H9 (cell line): ENCODE results near the gene CRAMP1. TPM values are rescaled to one million over a fixed set of nuclear protein-coding genes. Genes with fewer than 3 reads are reported as not detected.

ENCODE experiments used
- DNase-seq: peaks from one replicate; pipeline ENCODE4 v3.0.0-alpha.2; 2017
- H2AFZ ChIP-seq: one replicate; pipeline ENCODE4 v1.6.1; 2013; ENCODE audit warnings: mild to moderate bottlenecking, low read length, control low read depth, moderate library complexity
- H2AK5ac ChIP-seq: 2 replicates; pipeline ENCODE4 v1.6.1; 2013; ENCODE audit warnings: low read length, control low read depth, mixed read lengths; ENCODE audit not compliant: insufficient read length
- H2BK120ac ChIP-seq: one replicate; pipeline ENCODE4 v1.6.1; 2013; ENCODE audit warnings: low read depth, mild to moderate bottlenecking, low read length, control low read depth, inconsistent platforms; ENCODE audit not compliant: poor library complexity, severe bottlenecking
- H2BK12ac ChIP-seq: 2 replicates; pipeline ENCODE4 v1.6.1; 2013; ENCODE audit warnings: low read length, control low read depth, mixed read lengths, low read depth; ENCODE audit not compliant: insufficient read length
- H2BK15ac ChIP-seq: 2 replicates; pipeline ENCODE4 v1.6.1; 2013; ENCODE audit warnings: low read depth, low read length, control low read depth
- H2BK20ac ChIP-seq: one replicate; pipeline ENCODE4 v1.6.1; 2013; ENCODE audit warnings: low read depth, mild to moderate bottlenecking, low read length, control low read depth, inconsistent platforms; ENCODE audit not compliant: poor library complexity, severe bottlenecking
- H2BK5ac ChIP-seq: 2 replicates; pipeline ENCODE4 v1.6.1; 2013; ENCODE audit warnings: low read length, control low read depth, mixed read lengths; ENCODE audit not compliant: insufficient read length
- H3K14ac ChIP-seq: 2 replicates; pipeline ENCODE4 v1.6.1; 2013; ENCODE audit warnings: low read length, control low read depth; ENCODE audit not compliant: insufficient read depth
- H3K18ac ChIP-seq: 2 replicates; pipeline ENCODE4 v1.6.1; 2013; ENCODE audit warnings: low read depth, mild to moderate bottlenecking, mixed read lengths, low read length, control low read depth; ENCODE audit not compliant: insufficient read length
- H3K23ac ChIP-seq: 2 replicates; pipeline ENCODE4 v1.6.1; 2013; ENCODE audit warnings: low read length, control low read depth, mixed read lengths, low read depth; ENCODE audit not compliant: insufficient read length
- H3K23me2 ChIP-seq: 2 replicates; pipeline ENCODE4 v1.6.1; 2013; ENCODE audit warnings: low read depth, mild to moderate bottlenecking, mixed read lengths, low read length, control low read depth; ENCODE audit not compliant: insufficient read length, poor library complexity, severe bottlenecking
- H3K27ac ChIP-seq: 2 replicates; pipeline ENCODE4 v1.5.1; 2013; ENCODE audit warnings: low read length, control low read depth, mixed read lengths, low read depth; ENCODE audit not compliant: insufficient read length
- H3K27me3 ChIP-seq: 2 replicates; pipeline ENCODE4 v1.6.1; 2013; ENCODE audit warnings: low read length, control low read depth, inconsistent platforms; ENCODE audit not compliant: insufficient read depth
- H3K4ac ChIP-seq: 2 replicates; pipeline ENCODE4 v1.6.1; 2013; ENCODE audit warnings: low read depth, mild to moderate bottlenecking, control low read depth, inconsistent platforms, low read length, moderate library complexity
- H3K4me1 ChIP-seq: 2 replicates; pipeline ENCODE4 v1.6.1; 2013; ENCODE audit warnings: low read length, control low read depth, inconsistent platforms; ENCODE audit not compliant: insufficient read depth
- H3K4me2 ChIP-seq: 2 replicates; pipeline ENCODE4 v1.6.1; 2013; ENCODE audit warnings: low read length, control low read depth, mixed read lengths; ENCODE audit not compliant: insufficient read length, insufficient read depth
- H3K56ac ChIP-seq: 2 replicates; pipeline ENCODE4 v1.6.1; 2013; ENCODE audit warnings: low read depth, mild to moderate bottlenecking, mixed read lengths, low read length, control low read depth; ENCODE audit not compliant: insufficient read length
- H3K79me1 ChIP-seq: 2 replicates; pipeline ENCODE4 v1.6.1; 2013; ENCODE audit warnings: low read depth, mild to moderate bottlenecking, moderate library complexity, low read length, control low read depth, inconsistent platforms; ENCODE audit not compliant: insufficient read depth, poor library complexity, severe bottlenecking
- H3K79me2 ChIP-seq: 2 replicates; pipeline ENCODE4 v1.6.1; 2013; ENCODE audit warnings: low read length, control low read depth, inconsistent platforms; ENCODE audit not compliant: insufficient read depth
- H3K9ac ChIP-seq: 2 replicates; pipeline ENCODE4 v1.6.1; 2013; ENCODE audit warnings: low read length, control low read depth, mixed read lengths; ENCODE audit not compliant: insufficient read length; ENCODE audit errors: extremely low read depth
- H3K9me3 ChIP-seq: one replicate; pipeline ENCODE4 v1.6.1; 2013; ENCODE audit warnings: low read depth, low read length, inconsistent platforms; ENCODE audit not compliant: control insufficient read depth
- H3T11ph ChIP-seq: one replicate; pipeline ENCODE4 v1.6.1; 2013; ENCODE audit warnings: mild to moderate bottlenecking, low read length, control low read depth, inconsistent platforms
- H4K20me1 ChIP-seq: one replicate; pipeline ENCODE4 v1.6.1; 2013; ENCODE audit not compliant: control insufficient read depth, insufficient read length, insufficient read depth
- H4K5ac ChIP-seq: 2 replicates; pipeline ENCODE4 v1.6.1; 2013; ENCODE audit warnings: low read depth, mild to moderate bottlenecking, mixed read lengths, low read length, control low read depth; ENCODE audit not compliant: insufficient read length
- H4K8ac ChIP-seq: replicated peaks from 2 replicates; pipeline ENCODE4 v1.6.1; 2013; ENCODE audit warnings: low read length, control low read depth, mixed read lengths, low read depth; ENCODE audit not compliant: insufficient read length
- H4K91ac ChIP-seq: 2 replicates; pipeline ENCODE4 v1.6.1; 2013; ENCODE audit warnings: low read depth, mild to moderate bottlenecking, moderate library complexity, mixed read lengths, low read length, control low read depth; ENCODE audit not compliant: insufficient read length
- H3K27ac Mint-ChIP-seq, 3 experiments: 2 replicates in 2 of 3; 3 replicates in 1 of 3; pipeline ENCODE4 v1.8.0; 2020 to 2021; ENCODE audit warnings: mixed read lengths in 3 of 3, mild to moderate bottlenecking in 1 of 3, moderate library complexity in 1 of 3
- H3K27me3 Mint-ChIP-seq: 2 replicates; pipeline ENCODE4 v1.8.0; 2021; ENCODE audit warnings: low read depth, mild to moderate bottlenecking, moderate library complexity, mixed read lengths
- H3K36me3 Mint-ChIP-seq, 3 experiments: 2 replicates in 2 of 3; 3 replicates in 1 of 3; pipeline ENCODE4 v1.8.0; 2020 to 2021; ENCODE audit warnings: low read depth in 3 of 3, mixed read lengths in 3 of 3; ENCODE audit not compliant: insufficient read depth in 1 of 3
- H3K4me1 Mint-ChIP-seq, 2 experiments: 2 replicates each; pipeline ENCODE4 v1.8.0; 2020; ENCODE audit warnings: mixed read lengths in 2 of 2
- H3K4me3 Mint-ChIP-seq, 2 experiments: 2 replicates in 1 of 2; 3 replicates in 1 of 2; pipeline ENCODE4 v1.8.0; 2020 to 2021; ENCODE audit warnings: mild to moderate bottlenecking in 2 of 2, mixed read lengths in 2 of 2, moderate library complexity in 1 of 2
- H3K9me3 Mint-ChIP-seq, 2 experiments: 2 replicates in 1 of 2; 3 replicates in 1 of 2; pipeline ENCODE4 v1.8.0; 2020; ENCODE audit warnings: mild to moderate bottlenecking in 2 of 2, mixed read lengths in 2 of 2, moderate library complexity in 1 of 2
- CTCF ChIP-seq: fragments of 200-600 bp; sonication (generic); conservative IDR thresholded peaks from 3 replicates; pipeline ENCODE4 v1.8.0; 2021; ENCODE audit warnings: antibody characterized with exemption, mild to moderate bottlenecking
- WGBS: extraction: QIAGEN DNeasy Blood & Tissue Kit; methylation state at CpG from one replicate; pipeline ENCODE4 v1.1.7; 2013; ENCODE audit warnings: missing lambda C conversion rate, low lambda C conversion rate, mixed read lengths; ENCODE audit not compliant: insufficient read length; ENCODE audit errors: extremely low coverage; 5-methylcytosine and 5-hydroxymethylcytosine counted together
- total RNA-seq: library from RNA; stranded (reverse); gene quantifications from 2 replicates; pipeline ENCODE4 v1.2.1, GENCODE V29; 2021

The CRAMP1 gene
- total RNA-seq, 1 experiment from 2014 or later, result 46.2 TPM

GRCh38 chr16:1710811-1711507 lies 98.8 kb downstream of the CRAMP1 start:
- H2BK12ac ChIP-seq, result no peak overlapping the region

More at GRCh38 chr16:1710811-1711507, 98.8 kb downstream of the CRAMP1 start:
- no peak for DNase-seq
- no peak overlapping the region for H2BK15ac ChIP-seq
- peaks cover 19% of the 10 kb centered on the region for H3K79me1 ChIP-seq
- H4K20me1 ChIP-seq, result no peaks in the 10 kb centered on the region
- H3K23me2 ChIP-seq, result peaks cover 4% of the 10 kb centered on the region
- H3K18ac ChIP-seq, result no peak overlapping the region
- H3K4ac ChIP-seq, result no peak overlapping the region
- H3K27me3 ChIP-seq, result no peaks in the 10 kb centered on the region
- H2BK120ac ChIP-seq, result no peak overlapping the region
- H3K4me2 ChIP-seq, result no peak overlapping the region
- no peak overlapping the region for H3K23ac ChIP-seq
- peaks cover 4% of the 10 kb centered on the region; the same call in 1 of the 2 replicates for H3K79me2 ChIP-seq
- H3T11ph ChIP-seq, result no peak overlapping the region
- Mint-ChIP-seq H3K4me3 (no peak overlapping the region), H3K27ac (no peak overlapping the region; a peak in 1 of 7 replicates), H3K36me3 (peaks cover 0 to 3% (median 0%) of the 10 kb centered on the region in 3 experiments; a peak in 1 of 7 replicates), H3K4me1 (peaks cover 38% of the 10 kb centered on the region in 2 experiments), H3K27me3 (0 out of 2 replicates have a peak, but pooled peaks cover 1% of the 10 kb centered on the region), H3K9me3 (no peaks in the 10 kb centered on the region)
- no peak overlapping the region for H3K14ac ChIP-seq
- no peaks in the 10 kb centered on the region; the same call in 1 of the 2 replicates for H3K4me1 ChIP-seq
- H3K27ac ChIP-seq, result no peak overlapping the region
- no CpG with 5 or more reads among the region's 17 CpGs for WGBS
- H4K8ac ChIP-seq, result no peak overlapping the region
- no peak overlapping the region for H2AFZ ChIP-seq
- no peak overlapping the region for H4K5ac ChIP-seq
- no peak overlapping the region for H3K56ac ChIP-seq
- TF ChIP-seq CTCF, result no peak
- no peak overlapping the region for H2BK20ac ChIP-seq
- no peak overlapping the region for H3K9ac ChIP-seq
- H3K9me3 ChIP-seq, result no peaks in the 10 kb centered on the region
- H2BK5ac ChIP-seq, result no peak overlapping the region
- H4K91ac ChIP-seq, result no peak overlapping the region
- no peak overlapping the region for H2AK5ac ChIP-seq
